Mesenchymal stem cell (in vitro differentiated cells and primary cell): ENCODE data around the gene SUN2.

Experiments used
- DNase-seq: peaks from one replicate; pipeline ENCODE4 v3.0.0-alpha.2; 2013
- H2AFZ ChIP-seq: one replicate; pipeline ENCODE4 v1.6.1; 2013; ENCODE audit warnings: low read depth, mild to moderate bottlenecking, control low read depth, inconsistent platforms, low read length, moderate library complexity
- H2AK5ac ChIP-seq: 2 replicates; pipeline ENCODE4 v1.6.1; 2013; ENCODE audit warnings: low read length, moderate library complexity, mild to moderate bottlenecking, inconsistent platforms; ENCODE audit not compliant: severe bottlenecking
- H2BK120ac ChIP-seq: one replicate; pipeline ENCODE4 v1.6.1; 2013; ENCODE audit warnings: low read depth, mild to moderate bottlenecking, inconsistent platforms, low read length, moderate library complexity
- H2BK12ac ChIP-seq, 2 experiments: one replicate each; pipeline ENCODE4 v1.6.1; 2013; ENCODE audit warnings: inconsistent platforms in 2 of 2, low read length in 2 of 2, mild to moderate bottlenecking in 2 of 2, moderate library complexity in 2 of 2, control low read depth in 1 of 2
- H2BK15ac ChIP-seq: one replicate; pipeline ENCODE4 v1.6.1; 2013; ENCODE audit warnings: mild to moderate bottlenecking, low read depth, inconsistent platforms; ENCODE audit not compliant: poor library complexity, severe bottlenecking
- H2BK5ac ChIP-seq: 2 replicates; pipeline ENCODE4 v1.6.1; 2013; ENCODE audit warnings: low read depth, mild to moderate bottlenecking, low read length, control low read depth, inconsistent platforms; ENCODE audit not compliant: poor library complexity, severe bottlenecking
- H3K14ac ChIP-seq, 2 experiments: one replicate each; pipeline ENCODE4 v1.6.1; 2013; ENCODE audit warnings: inconsistent platforms in 2 of 2, low read length in 2 of 2, control low read depth in 1 of 2, mild to moderate bottlenecking in 1 of 2, moderate library complexity in 1 of 2
- H3K18ac ChIP-seq, 2 experiments: one replicate each; pipeline ENCODE4 v1.6.1; 2013; ENCODE audit warnings: inconsistent platforms in 2 of 2, low read length in 2 of 2, control low read depth in 1 of 2, low read depth in 1 of 2, mild to moderate bottlenecking in 1 of 2
- H3K23ac ChIP-seq, 2 experiments: one replicate each; pipeline ENCODE4 v1.6.1; 2013; ENCODE audit warnings: inconsistent platforms in 2 of 2, low read length in 2 of 2, mild to moderate bottlenecking in 2 of 2, moderate library complexity in 2 of 2, control low read depth in 1 of 2
- H3K27ac ChIP-seq: 2 replicates; pipeline ENCODE4 v1.5.1; 2013; ENCODE audit warnings: mild to moderate bottlenecking, moderate library complexity, low read length, control low read depth, inconsistent platforms; ENCODE audit not compliant: poor library complexity, severe bottlenecking
- H3K27me3 ChIP-seq, 2 experiments: 2 replicates each; pipeline versions ENCODE4 v1.6.1 to v1.7.0; 2013; ENCODE audit warnings: low read length in 2 of 2, mild to moderate bottlenecking in 2 of 2, moderate library complexity in 2 of 2, control low read depth in 1 of 2, inconsistent platforms in 1 of 2; ENCODE audit not compliant: control insufficient read depth in 1 of 2, insufficient read depth in 1 of 2
- H3K36me3 ChIP-seq, 2 experiments: 2 replicates each; pipeline versions ENCODE4 v1.6.1 to v1.7.0; 2013; ENCODE audit warnings: low read length in 2 of 2, control low read depth in 1 of 2, inconsistent platforms in 1 of 2, low read depth in 1 of 2, mild to moderate bottlenecking in 1 of 2; ENCODE audit not compliant: insufficient read depth in 2 of 2, control insufficient read depth in 1 of 2
- H3K4ac ChIP-seq, 2 experiments: one replicate each; pipeline ENCODE4 v1.6.1; 2013; ENCODE audit warnings: inconsistent platforms in 2 of 2, low read length in 2 of 2, mild to moderate bottlenecking in 2 of 2, moderate library complexity in 2 of 2, control low read depth in 1 of 2, low read depth in 1 of 2
- H3K4me1 ChIP-seq: 2 replicates; pipeline ENCODE4 v1.6.1; 2013; ENCODE audit warnings: low read depth, low read length, control low read depth; ENCODE audit not compliant: control insufficient read depth, insufficient read depth
- H3K4me2 ChIP-seq: 2 replicates; pipeline ENCODE4 v1.6.1; 2013; ENCODE audit warnings: low read length, mild to moderate bottlenecking, inconsistent platforms; ENCODE audit not compliant: poor library complexity, severe bottlenecking
- H3K4me3 ChIP-seq, 2 experiments: 2 replicates each; pipeline versions ENCODE4 v1.5.1 to v1.7.0; 2013; ENCODE audit warnings: low read length in 2 of 2, mild to moderate bottlenecking in 2 of 2, control low read depth in 1 of 2, low read depth in 1 of 2; ENCODE audit not compliant: insufficient read depth in 1 of 2
- H3K79me1 ChIP-seq: replicated peaks from 2 replicates; pipeline ENCODE4 v1.6.1; 2013; ENCODE audit warnings: mild to moderate bottlenecking, control low read depth, low read length, inconsistent platforms; ENCODE audit not compliant: poor library complexity, severe bottlenecking
- H3K9ac ChIP-seq: 2 replicates; pipeline ENCODE4 v1.7.0; 2013; ENCODE audit warnings: mild to moderate bottlenecking, low read length, moderate library complexity
- H3K9me3 ChIP-seq: 2 replicates; pipeline ENCODE4 v1.7.0; 2013; ENCODE audit warnings: mild to moderate bottlenecking, low read length; ENCODE audit not compliant: control insufficient read depth
- H4K8ac ChIP-seq: one replicate; pipeline ENCODE4 v1.6.1; 2013; ENCODE audit warnings: inconsistent platforms, mild to moderate bottlenecking, low read length, moderate library complexity
- H4K91ac ChIP-seq: one replicate; pipeline ENCODE4 v1.6.1; 2013; ENCODE audit warnings: mild to moderate bottlenecking, low read length, inconsistent platforms
- WGBS: methylation state at CpG from one replicate; pipeline ENCODE4 v1.1.7; 2013; ENCODE audit warnings: mixed read lengths; 5-methylcytosine and 5-hydroxymethylcytosine counted together

The SUN2 gene

GRCh38 chr22:38742176-38742942, 13.4 kb downstream of the SUN2 start:
- Histone ChIP-seq H3K4me1 (no peaks in the 10 kb centered on the region), H2BK120ac (no peak overlapping the region), H3K4me2 (no peak overlapping the region), H3K36me3 (peaks cover 86 to 92% of the 10 kb centered on the region in 2 experiments), H3K23ac (no peak overlapping the region), H3K18ac (no peak overlapping the region), H3K9me3 (no peaks in the 10 kb centered on the region), H3K27me3 (no peaks in the 10 kb centered on the region), H2AK5ac (no peak overlapping the region), H4K8ac (no peak overlapping the region), H3K79me1 (peaks cover 15% of the 10 kb centered on the region), H3K4me3 (no peak overlapping the region), H3K14ac (no peak overlapping the region), H2BK15ac (no peak overlapping the region), H3K27ac (no peak overlapping the region), H3K9ac (no peak overlapping the region), H2BK5ac (no peak overlapping the region), H2BK12ac (no peak overlapping the region), H2AFZ (no peak overlapping the region), H4K91ac (no peak overlapping the region), H3K4ac (no peak overlapping the region)
- WGBS = 96% methylated on average over 25 of the region's 25 CpGs
- DNase-seq = no peak

DNA sequence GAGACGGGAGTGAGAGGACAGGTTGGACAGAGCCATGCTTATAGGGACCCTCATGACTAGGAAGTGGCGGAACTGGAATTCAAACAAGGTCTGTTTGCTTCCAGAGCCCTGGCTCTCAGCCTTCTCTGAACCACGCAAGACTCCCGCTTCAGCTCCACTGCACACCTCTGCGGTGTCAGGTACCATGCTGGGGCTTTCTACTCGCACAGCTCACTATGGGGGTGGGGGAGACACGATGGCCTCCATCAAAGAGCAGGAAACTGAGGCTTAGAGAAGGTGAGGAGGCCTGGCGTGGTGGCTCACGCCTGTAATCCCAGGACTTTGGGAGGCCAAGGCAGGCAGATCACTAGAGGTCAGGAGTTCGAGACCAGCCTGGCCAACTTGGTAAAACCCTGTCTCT, 14.2 kb downstream of the SUN2 start:
- H2AK5ac ChIP-seq = no peak overlapping the region
- H2BK15ac ChIP-seq = no peak overlapping the region
- no peak overlapping the region for H3K4me3 ChIP-seq
- H2BK120ac ChIP-seq = no peak overlapping the region
- no peak overlapping the region for H3K4ac ChIP-seq
- no peaks in the 10 kb centered on the region for H3K4me1 ChIP-seq
- H2BK5ac ChIP-seq = no peak overlapping the region
- H3K9ac ChIP-seq = no peak overlapping the region
- no peak overlapping the region for H3K4me2 ChIP-seq
- H2BK12ac ChIP-seq = no peak overlapping the region
- no peak overlapping the region for H3K14ac ChIP-seq
- H3K23ac ChIP-seq = no peak overlapping the region
- no peak overlapping the region for H3K18ac ChIP-seq
- DNase-seq = no peak
- no peak overlapping the region for H3K27ac ChIP-seq
- H3K9me3 ChIP-seq = no peaks in the 10 kb centered on the region
- H4K91ac ChIP-seq = no peak overlapping the region
- no peaks in the 10 kb centered on the region for H3K27me3 ChIP-seq
- H3K79me1 ChIP-seq = peaks cover 15% of the 10 kb centered on the region
- no peak overlapping the region for H2AFZ ChIP-seq
- no peak overlapping the region for H4K8ac ChIP-seq
- H3K36me3 ChIP-seq = peaks cover 89 to 98% of the 10 kb centered on the region in 2 experiments
- WGBS = 96% methylated on average over 10 of the region's 10 CpGs

DNA sequence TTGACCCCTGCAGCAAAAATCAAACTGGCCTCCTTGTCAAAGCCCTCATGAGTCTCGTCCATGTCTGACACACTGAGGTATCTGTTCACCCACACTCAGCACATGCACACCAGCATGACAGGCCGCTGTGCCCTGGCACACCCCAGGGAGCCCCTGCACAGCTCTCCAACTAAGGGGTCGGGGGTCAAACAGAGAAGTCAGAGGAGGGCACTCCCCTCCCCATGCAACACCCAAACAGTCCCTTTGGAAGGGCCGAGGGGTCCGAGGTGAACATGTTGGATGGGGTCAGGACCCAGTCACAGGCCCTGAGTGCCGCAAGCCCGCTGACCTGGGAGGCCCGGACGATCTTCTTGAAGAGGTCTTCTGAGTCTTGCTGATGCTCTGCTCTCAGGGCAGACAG, 14.6 kb downstream of the SUN2 start:
- no peak overlapping the region for H2BK12ac ChIP-seq

GRCh38 chr22:38740754-38741153, 15.0 kb downstream of the SUN2 start:
- H3K27me3 ChIP-seq = no peaks in the 10 kb centered on the region
- no peak overlapping the region for H2AFZ ChIP-seq
- H2BK5ac ChIP-seq = no peak overlapping the region
- H2BK12ac ChIP-seq = no peak overlapping the region
- no peak overlapping the region for H3K27ac ChIP-seq
- H4K91ac ChIP-seq = no peak overlapping the region
- H3K79me1 ChIP-seq = peaks cover 15% of the 10 kb centered on the region
- H3K4ac ChIP-seq = no peak overlapping the region
- H3K9ac ChIP-seq = no peak overlapping the region
- WGBS = 89% methylated on average over 5 of the region's 8 CpGs
- no peak overlapping the region for H3K4me2 ChIP-seq
- H3K4me3 ChIP-seq = no peak overlapping the region
- H2BK15ac ChIP-seq = no peak overlapping the region
- no peak overlapping the region for H2AK5ac ChIP-seq
- H3K36me3 ChIP-seq = peaks cover 89 to 98% of the 10 kb centered on the region in 2 experiments
- no peaks in the 10 kb centered on the region for H3K4me1 ChIP-seq
- no peak overlapping the region for H2BK120ac ChIP-seq
- H3K9me3 ChIP-seq = no peaks in the 10 kb centered on the region
- no peak overlapping the region for H3K14ac ChIP-seq
- no peak for DNase-seq
- no peak overlapping the region for H3K23ac ChIP-seq
- no peak overlapping the region for H3K18ac ChIP-seq
- no peak overlapping the region for H4K8ac ChIP-seq

More for the DNA sequence above, 14.6 kb downstream of the SUN2 start:
- H4K91ac ChIP-seq = no peak overlapping the region
- no peak for DNase-seq
- no peak overlapping the region for H3K4ac ChIP-seq
- H3K14ac ChIP-seq = no peak overlapping the region
- no peak overlapping the region for H3K27ac ChIP-seq
- H3K4me3 ChIP-seq = no peak overlapping the region
- H2AK5ac ChIP-seq = no peak overlapping the region
- H3K9me3 ChIP-seq = no peaks in the 10 kb centered on the region
- H3K4me1 ChIP-seq = no peaks in the 10 kb centered on the region
- no peak overlapping the region for H2BK120ac ChIP-seq
- no peak overlapping the region for H3K9ac ChIP-seq
- H2AFZ ChIP-seq = no peak overlapping the region
- no peak overlapping the region for H3K18ac ChIP-seq
- H3K36me3 ChIP-seq = peaks cover 89 to 98% of the 10 kb centered on the region in 2 experiments
- H2BK5ac ChIP-seq = no peak overlapping the region
- H3K4me2 ChIP-seq = no peak overlapping the region
- peaks cover 15% of the 10 kb centered on the region for H3K79me1 ChIP-seq
- H3K23ac ChIP-seq = no peak overlapping the region
- 96% methylated on average over 9 of the region's 9 CpGs for WGBS
- H2BK15ac ChIP-seq = no peak overlapping the region
- no peaks in the 10 kb centered on the region for H3K27me3 ChIP-seq
- H4K8ac ChIP-seq = no peak overlapping the region
